ENCODE measurements around the gene THSD4. TPM values are rescaled to one million over a fixed set of nuclear protein-coding genes. Genes with fewer than 3 reads are reported as not detected.

THSD4 gene
- total and polyA plus RNA-seq, 2 of the 8 experiments (the other 6 are each of a cell fraction or from before 2014, with no cell fraction given): 2.5 to 6.2 TPM

DNA sequence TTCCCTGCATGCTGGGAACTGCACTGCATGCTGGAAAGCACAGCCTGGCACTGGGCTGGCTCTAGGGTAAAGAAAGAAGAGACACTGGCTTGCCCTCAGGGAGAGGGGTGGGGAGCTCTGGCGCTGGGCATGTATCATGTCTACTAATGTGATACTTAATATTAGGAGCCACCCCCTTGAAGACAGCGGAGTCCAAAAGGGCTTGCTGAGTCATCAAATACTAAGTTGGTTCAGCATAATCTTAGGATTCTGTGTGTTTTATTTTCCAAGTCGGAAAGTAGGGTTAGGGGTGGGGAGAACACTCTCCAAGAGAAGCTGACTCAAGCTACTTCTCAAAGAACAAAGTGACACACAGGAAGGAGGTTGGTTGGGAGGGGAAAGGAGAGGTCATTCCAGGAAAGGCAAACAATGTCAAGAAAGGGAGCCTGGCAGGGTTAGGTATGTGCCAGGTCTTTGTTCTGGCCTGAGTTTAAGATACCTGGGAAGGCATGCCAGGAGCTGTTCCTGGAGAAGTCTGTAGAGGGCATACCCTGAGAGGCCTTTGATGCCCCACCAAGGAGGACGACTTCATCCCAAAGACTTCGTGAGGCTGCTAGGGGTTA lies 457.3 kb downstream of the THSD4 start:
- no peaks in the 10 kb centered on the region for H3K27me3 ChIP-seq (replicated peaks in 1 of 4; ENCODE audit: control insufficient read depth in 3 of 4, extremely low read depth in 1 of 4, insufficient read depth in 3 of 4, low read length in 3 of 4)
- no peaks in the 10 kb centered on the region for H3K79me1 ChIP-seq (ENCODE audit: low read depth, low read length)
- DNase-seq (ENCODE audit: low read depth in 1 of 2, low spot score in 2 of 2) (peak in 1 of 2 experiments; percentile 53), FAIRE-seq (peak; percentile 97)
- H3K9me3 ChIP-seq (ENCODE audit: insufficient read depth in 2 of 2, low read depth in 1 of 2, low read length in 1 of 2): no peaks in the 10 kb centered on the region
- no peaks in the 10 kb centered on the region for H3K79me2 ChIP-seq (ENCODE audit: control insufficient read depth in 1 of 2, insufficient read depth in 2 of 2, low read length in 2 of 2)
- H2BK5ac ChIP-seq (ENCODE audit: low read depth, low read length): no peak overlapping the region
- no peak overlapping the region for H2BK120ac ChIP-seq (replicated peaks; ENCODE audit: low read depth, low read length)
- H3K4me1 ChIP-seq (replicated peaks in 1 of 4; ENCODE audit: control insufficient read depth in 3 of 4, insufficient read depth in 4 of 4, low read length in 3 of 4): peaks cover 0 to 3% (median 0%) of the 10 kb centered on the region in 4 experiments; a peak in 2 of 7 replicates
- CTCF ChIA-PET (ENCODE audit: partially characterized antibody): interaction anchor here (0.6 to 7.1 kb wide), 38 partner anchors 10 to 709 kb away, joined by 3 to 122 read pairs (median 4); no protein-coding TSS in a partner anchor
- no peaks in the 10 kb centered on the region for H3K23me2 ChIP-seq (ENCODE audit: low read depth, low read length)
- no peak overlapping the region for H3K56ac ChIP-seq (replicated peaks; ENCODE audit: insufficient read length, low read depth, low read length)
- no peak overlapping the region for H3K9ac ChIP-seq (replicated peaks in 1 of 4; ENCODE audit: extremely low read depth in 1 of 4, low read depth in 3 of 4, low read length in 3 of 4)
- H2BK20ac ChIP-seq (ENCODE audit: low read length): no peak overlapping the region
- H2BK12ac ChIP-seq (ENCODE audit: low read depth, low read length): no peak overlapping the region; the same call in 1 of the 2 replicates
- no peak overlapping the region for H3K4me2 ChIP-seq (ENCODE audit: insufficient read depth in 1 of 2, low read depth in 2 of 2, low read length in 2 of 2)
- no peak overlapping the region for H3K27ac ChIP-seq (ENCODE audit: low read depth, low read length)
- no peak overlapping the region for H4K91ac ChIP-seq (replicated peaks; ENCODE audit: insufficient read length, low read length)
- H4K20me1 ChIP-seq (replicated peaks in 1 of 2; ENCODE audit: control insufficient read depth in 1 of 2, insufficient read depth in 2 of 2, low read length in 2 of 2): no peaks in the 10 kb centered on the region
- H3K14ac ChIP-seq (ENCODE audit: insufficient read length): no peak overlapping the region
- POLR2A ChIA-PET (ENCODE audit: partially characterized antibody): no interaction called here
- H3K36me3 ChIP-seq (ENCODE audit: control insufficient read depth in 2 of 4, insufficient read depth in 4 of 4, low read length in 3 of 4): no peaks in the 10 kb centered on the region
- no peak overlapping the region for H4K5ac ChIP-seq (ENCODE audit: insufficient read length, low read depth, low read length)
- no peak overlapping the region for H3K18ac ChIP-seq (ENCODE audit: extremely low read depth, low read length)
- H3K4ac ChIP-seq (replicated peaks; ENCODE audit: insufficient read length, low read depth, low read length): no peak overlapping the region
- no peak overlapping the region for H4K8ac ChIP-seq (ENCODE audit: extremely low read depth, insufficient read depth, low read length)
- H2BK15ac ChIP-seq (ENCODE audit: low read length): no peak overlapping the region; the same call in 1 of the 2 replicates
- 76% methylated on average over 5 of the region's 5 CpGs; no CpG with 5 or more reads in 1 of the 2 experiments for WGBS, 2 experiments (ENCODE audit: extremely low coverage in 1 of 2, insufficient coverage in 1 of 2, insufficient read length in 1 of 2, insufficient replicate concordance in 2 of 2, low coverage in 1 of 2, low lambda C conversion rate in 2 of 2, missing lambda C conversion rate in 1 of 2)
- no peak overlapping the region for H3K4me3 ChIP-seq (ENCODE audit: extremely low read depth in 1 of 4, insufficient read depth in 2 of 4, low read depth in 3 of 4, low read length in 4 of 4)
- no peak overlapping the region for H3K23ac ChIP-seq (ENCODE audit: insufficient read length)
- no peak overlapping the region for H2AFZ ChIP-seq (ENCODE audit: low read length)
- no peak overlapping the region for H2AK5ac ChIP-seq (ENCODE audit: low read depth, low read length)
- TF ChIP-seq FOSL1 (IDR thresholded peaks at IDR 0.05; ENCODE audit: insufficient read depth, low read depth, low read length) (no peak), YY1 (IDR thresholded peaks at IDR 0.05; ENCODE audit: low read depth, low read length) (peak; percentile 64; the same call in 1 of the 2 replicates), RAD21 (IDR thresholded peaks at IDR 0.05 in 1 of 2, conservative IDR thresholded peaks at IDR 0.05 in 1 of 2; ENCODE audit: low read depth in 2 of 2, low read length in 2 of 2) (peak; percentile 48 to 67), BACH1 (IDR thresholded peaks at IDR 0.05; ENCODE audit: low read length) (peak; percentile 19; the same call in 1 of the 2 replicates), TEAD4 (IDR thresholded peaks at IDR 0.05; ENCODE audit: low read depth, low read length) (peak; percentile 91), RFX5 (IDR thresholded peaks at IDR 0.05; ENCODE audit: borderline replicate concordance, low read depth, low read length) (no peak), BRCA1 (IDR thresholded peaks at IDR 0.05; ENCODE audit: low read depth, low read length) (no peak), SUZ12 (IDR thresholded peaks at IDR 0.05; ENCODE audit: low read length) (no peak), SP1 (IDR thresholded peaks at IDR 0.05; ENCODE audit: low read depth, low read length) (0 out of 2 replicates have a peak, but pooled peaks have one; percentile 50), JUND (IDR thresholded peaks at IDR 0.05; ENCODE audit: low read length) (0 out of 2 replicates have a peak, but pooled peaks have one; percentile 19), MAFK (IDR thresholded peaks at IDR 0.05; ENCODE audit: low read depth, low read length) (peak; percentile 77)

Data from H1 (cell line).